ENCODE results near the gene WNT3A. TPM values are rescaled to one million over a fixed set of nuclear protein-coding genes. Genes with fewer than 3 reads are reported as not detected.

Gene WNT3A
- total and polyA plus RNA-seq, 2 donors (not counting 3 experiments of a cell fraction or from before 2014, with no cell fraction given), result not detected

DNA sequence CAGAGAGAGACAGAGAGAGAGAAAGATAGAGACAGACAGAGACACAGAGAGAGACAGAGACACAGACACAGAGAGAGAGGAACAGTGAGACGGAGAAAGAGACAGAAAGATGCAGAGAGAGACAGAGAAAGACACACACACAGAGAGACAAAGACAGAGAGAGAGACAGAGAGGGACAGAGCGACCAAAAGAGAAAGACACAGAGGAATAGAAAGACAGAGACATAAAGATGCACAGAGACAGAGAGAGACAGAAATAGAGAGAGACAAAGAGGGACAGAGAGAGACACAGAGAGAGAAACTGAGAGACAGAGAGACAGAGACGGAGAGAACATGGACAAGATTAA, 16.5 kb downstream of the WNT3A start:
- Histone ChIP-seq H3K9me1 (replicated peaks; ENCODE audit: control insufficient read depth, extremely low read depth, insufficient read depth, low read length) (no peaks in the 10 kb centered on the region), H3K9me3 (replicated peaks; ENCODE audit: control insufficient read depth, insufficient read depth, low read length) (no peaks in the 10 kb centered on the region), H4K20me1 (replicated peaks; ENCODE audit: control insufficient read depth, extremely low read depth, insufficient read depth, low read length) (no peaks in the 10 kb centered on the region), H3K79me2 (ENCODE audit: control insufficient read depth, insufficient read depth, low read length) (no peaks in the 10 kb centered on the region), H3K36me3 (ENCODE audit: control insufficient read depth in 2 of 2, extremely low read depth in 1 of 2, insufficient read depth in 2 of 2, low read length in 2 of 2) (no peaks in the 10 kb centered on the region), H3K27me3 (ENCODE audit: control insufficient read depth in 2 of 2, insufficient read depth in 2 of 2, low read length in 2 of 2) (peaks cover 0 to 3% of the 10 kb centered on the region in 2 experiments), H3K27ac (ENCODE audit: insufficient read depth, low read depth, low read length) (no peak overlapping the region), H3K4me3 (replicated peaks in 1 of 3; ENCODE audit: insufficient read depth in 1 of 3, low read depth in 1 of 3, low read length in 3 of 3) (no peak overlapping the region), H3K4me1 (ENCODE audit: control insufficient read depth, extremely low read depth, insufficient read depth, low read length) (no peaks in the 10 kb centered on the region), H3K9ac (replicated peaks; ENCODE audit: extremely low read depth, insufficient read depth, low read length) (no peak overlapping the region), H2AFZ (ENCODE audit: low read depth, low read length) (no peak overlapping the region), H3K4me2 (ENCODE audit: insufficient read depth, low read length) (no peak overlapping the region)
- CTCF ChIA-PET, result no interaction called here
- DNase-seq (ENCODE audit: low read depth, low spot score) (no peak), FAIRE-seq (no peak)
- intact Hi-C loops (cut with micrococcal nuclease) (no loop called here), dilution Hi-C loops (cut with MboI; ENCODE audit: extremely low pct_ligation_motif_present, low sequenced_read_pairs) (no loop called here)
- no TSS peak for BruUV-seq (replicated peaks)
- POLR2A ChIA-PET, result no interaction called here
- TF ChIP-seq POLR2A (IDR thresholded peaks at IDR 0.05; ENCODE audit: low read depth, low read length), result no peak
- TF ChIP-seq MYC (IDR thresholded peaks at IDR 0.05; ENCODE audit: low read depth, low read length), result no peak
- TF ChIP-seq FOS (IDR thresholded peaks at IDR 0.05; ENCODE audit: borderline replicate concordance, insufficient read depth, low read length), result no peak
- TF ChIP-seq JUN (IDR thresholded peaks at IDR 0.05; ENCODE audit: borderline replicate concordance, insufficient read depth, insufficient read length, low read depth), result no peak
- TF ChIP-seq MAX (IDR thresholded peaks at IDR 0.05; ENCODE audit: insufficient read depth, insufficient read length), result no peak
- TF ChIP-seq POLR2AphosphoS5 (IDR thresholded peaks at IDR 0.05; ENCODE audit: insufficient read depth, low read depth, low read length), result no peak
- TF ChIP-seq GATA2 (IDR thresholded peaks at IDR 0.05; ENCODE audit: insufficient read depth, insufficient read length, low read depth, low read length), result no peak
- no peak for TF ChIP-seq EZH2 (IDR thresholded peaks at IDR 0.05; ENCODE audit: borderline replicate concordance, low read depth, low read length, severe bottlenecking)
- TF ChIP-seq, protein P1, sequence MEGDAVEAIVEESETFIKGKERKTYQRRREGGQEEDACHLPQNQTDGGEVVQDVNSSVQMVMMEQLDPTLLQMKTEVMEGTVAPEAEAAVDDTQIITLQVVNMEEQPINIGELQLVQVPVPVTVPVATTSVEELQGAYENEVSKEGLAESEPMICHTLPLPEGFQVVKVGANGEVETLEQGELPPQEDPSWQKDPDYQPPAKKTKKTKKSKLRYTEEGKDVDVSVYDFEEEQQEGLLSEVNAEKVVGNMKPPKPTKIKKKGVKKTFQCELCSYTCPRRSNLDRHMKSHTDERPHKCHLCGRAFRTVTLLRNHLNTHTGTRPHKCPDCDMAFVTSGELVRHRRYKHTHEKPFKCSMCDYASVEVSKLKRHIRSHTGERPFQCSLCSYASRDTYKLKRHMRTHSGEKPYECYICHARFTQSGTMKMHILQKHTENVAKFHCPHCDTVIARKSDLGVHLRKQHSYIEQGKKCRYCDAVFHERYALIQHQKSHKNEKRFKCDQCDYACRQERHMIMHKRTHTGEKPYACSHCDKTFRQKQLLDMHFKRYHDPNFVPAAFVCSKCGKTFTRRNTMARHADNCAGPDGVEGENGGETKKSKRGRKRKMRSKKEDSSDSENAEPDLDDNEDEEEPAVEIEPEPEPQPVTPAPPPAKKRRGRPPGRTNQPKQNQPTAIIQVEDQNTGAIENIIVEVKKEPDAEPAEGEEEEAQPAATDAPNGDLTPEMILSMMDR (IDR thresholded peaks at IDR 0.05; ENCODE audit: extremely low read depth in 1 of 2, insufficient read depth in 1 of 2, low read depth in 1 of 2, low read length in 2 of 2), result no peak

All from endothelial cell of umbilical vein (primary cell).